AG20443 (cell line): Measurements from ENCODE around the gene AIF1.
A peak's percentile ranks its signal among the peaks of the same experiment; 100 is the strongest.

Source experiments
- DNase-seq: peaks from one replicate; pipeline ENCODE4 v3.0.0; 2012; ENCODE audit warnings: low spot score, mixed read lengths

The AIF1 gene

DNA sequence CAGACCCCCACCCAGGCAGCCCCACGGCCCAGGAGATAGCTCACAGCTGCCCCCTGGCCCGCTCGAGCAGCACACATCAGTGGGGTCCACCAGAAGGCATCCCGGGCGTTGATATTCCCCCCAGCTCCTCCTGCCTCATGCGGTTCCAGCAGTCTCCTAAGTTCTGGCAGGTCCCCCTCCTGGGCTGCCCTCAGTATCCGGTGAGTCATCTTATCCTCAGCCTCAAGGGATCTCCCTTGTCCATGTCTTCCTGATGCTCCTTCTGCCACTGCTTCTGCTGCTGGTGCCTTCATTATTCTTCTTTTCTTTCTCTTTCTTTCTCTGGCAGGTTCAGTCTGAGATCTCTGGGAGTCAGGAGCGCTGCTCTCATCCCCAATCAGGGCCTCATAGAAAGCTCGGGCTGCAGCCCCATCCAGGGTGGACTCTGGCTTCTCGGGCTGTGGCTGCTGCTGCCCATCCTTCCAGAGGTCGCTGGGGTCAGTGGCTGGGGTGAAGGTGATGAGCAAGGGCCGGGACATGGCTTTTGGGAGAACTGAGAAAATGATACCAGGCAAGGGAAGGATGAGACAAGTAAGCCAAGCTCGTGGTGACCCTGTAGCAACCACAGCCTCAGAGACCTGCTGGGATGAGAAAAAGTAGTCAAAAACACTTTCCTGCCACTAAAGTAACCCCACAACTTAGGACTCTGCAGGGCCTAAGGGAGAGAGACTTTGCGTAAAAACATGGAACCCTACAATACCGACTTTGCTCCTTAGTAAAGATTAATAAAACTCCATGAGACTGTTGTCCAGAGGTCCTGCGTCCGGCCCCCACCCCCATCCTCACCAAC is 49.1 kb downstream of the AIF1 start:
- DNase-seq, result peak; percentile 73

DNA sequence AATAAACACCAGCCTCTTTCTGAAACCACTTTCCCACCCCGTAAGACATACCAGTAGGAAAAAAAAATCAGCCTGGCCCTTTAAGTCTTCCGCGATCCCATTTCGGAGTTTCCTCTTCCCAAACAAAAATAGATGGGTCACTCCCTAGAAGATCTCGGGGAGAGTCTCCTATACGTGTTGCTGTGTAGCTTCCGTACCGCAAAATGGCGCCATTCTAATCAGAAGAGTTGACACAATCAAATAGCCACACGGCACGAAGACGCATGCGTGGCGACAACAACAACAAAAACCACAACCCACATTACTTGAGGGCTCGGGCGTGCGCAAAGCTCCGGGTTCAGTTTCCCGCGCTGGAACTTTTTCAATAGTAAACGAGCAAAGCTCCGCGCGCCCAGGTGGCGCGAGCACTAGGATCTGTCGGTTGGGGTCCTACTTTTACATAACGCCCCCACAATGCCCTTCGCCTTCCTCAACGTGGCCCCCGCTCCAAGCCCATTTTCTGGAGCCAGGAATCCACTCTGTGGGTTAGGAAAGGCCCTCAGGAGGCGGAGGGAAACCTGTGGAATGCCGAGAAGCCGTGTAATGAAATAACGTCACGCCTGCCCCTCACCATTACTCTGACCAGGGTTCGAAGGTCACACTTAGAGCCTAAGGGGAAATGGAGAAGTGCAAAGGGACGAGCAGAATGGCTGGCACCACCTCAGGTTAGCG is 49.9 kb downstream of the AIF1 start, which contains the start of gene GPANK1:
TSS of gene GPANK1 (minus strand) at position 208 of the 711 bp plus-strand sequence. CDS start 519 bp downstream, outside the sequence.
- DNase-seq, result peak; percentile 83

GRCh38 chr6:31665501-31666336 is 50.7 kb downstream of the AIF1 start, which contains the start of gene CSNK2B:
Gene CSNK2B (plus strand): TSS chr6:31666080. CDS start chr6:31666832, 752 bp downstream.
- DNase-seq, result peak; percentile 97

DNA sequence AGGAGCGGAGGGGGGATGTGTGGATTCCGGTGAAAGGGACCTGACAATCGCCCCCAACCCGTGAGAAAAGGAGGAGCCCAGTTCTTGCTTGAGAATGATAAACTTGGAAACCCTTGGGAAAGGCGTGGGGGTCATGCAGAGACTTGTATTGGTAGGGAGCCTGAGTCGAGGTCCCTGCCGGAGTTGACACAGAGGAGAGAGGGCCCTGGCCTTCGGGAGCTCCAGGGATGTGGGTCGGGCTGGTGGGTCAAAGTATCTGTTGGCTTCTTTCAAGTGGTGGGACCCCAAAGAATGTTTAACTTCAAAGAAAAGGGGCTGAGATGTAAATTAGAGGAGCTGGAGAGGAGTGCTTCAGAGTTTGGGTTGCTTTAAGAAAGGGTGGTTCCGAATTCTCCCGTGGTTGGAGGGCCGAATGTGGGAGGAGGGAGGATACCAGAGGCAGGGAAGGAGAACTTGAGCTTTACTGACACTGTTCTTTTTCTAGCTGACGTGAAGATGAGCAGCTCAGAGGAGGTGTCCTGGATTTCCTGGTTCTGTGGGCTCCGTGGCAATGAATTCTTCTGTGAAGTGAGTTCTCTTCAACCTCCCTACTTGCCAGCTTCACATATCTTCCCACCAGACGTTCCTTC is 51.4 kb downstream of the AIF1 start:
- peak; percentile 32 for DNase-seq
